ENCODE results near the gene CEND1.

Gene CEND1

GRCh38 chr11:796565-797295, 6.8 kb upstream of the CEND1 start:
- Histone ChIP-seq H3K4me1 (ENCODE audit: control insufficient read depth in 1 of 2, insufficient read depth in 1 of 2, low read depth in 1 of 2, low read length in 1 of 2) (peaks cover 26 to 35% of the 10 kb centered on the region in 2 experiments), H3K36me3 (peaks cover 3% of the 10 kb centered on the region), H3K4me3 (ENCODE audit: low read depth in 1 of 2, low read length in 1 of 2) (peak overlapping the region; percentile 61 to 90), H3K27me3 (no peaks in the 10 kb centered on the region), H3K9me3 (no peaks in the 10 kb centered on the region), H3K27ac (peak overlapping the region; percentile 82)
- TF ChIP-seq, protein P1, sequence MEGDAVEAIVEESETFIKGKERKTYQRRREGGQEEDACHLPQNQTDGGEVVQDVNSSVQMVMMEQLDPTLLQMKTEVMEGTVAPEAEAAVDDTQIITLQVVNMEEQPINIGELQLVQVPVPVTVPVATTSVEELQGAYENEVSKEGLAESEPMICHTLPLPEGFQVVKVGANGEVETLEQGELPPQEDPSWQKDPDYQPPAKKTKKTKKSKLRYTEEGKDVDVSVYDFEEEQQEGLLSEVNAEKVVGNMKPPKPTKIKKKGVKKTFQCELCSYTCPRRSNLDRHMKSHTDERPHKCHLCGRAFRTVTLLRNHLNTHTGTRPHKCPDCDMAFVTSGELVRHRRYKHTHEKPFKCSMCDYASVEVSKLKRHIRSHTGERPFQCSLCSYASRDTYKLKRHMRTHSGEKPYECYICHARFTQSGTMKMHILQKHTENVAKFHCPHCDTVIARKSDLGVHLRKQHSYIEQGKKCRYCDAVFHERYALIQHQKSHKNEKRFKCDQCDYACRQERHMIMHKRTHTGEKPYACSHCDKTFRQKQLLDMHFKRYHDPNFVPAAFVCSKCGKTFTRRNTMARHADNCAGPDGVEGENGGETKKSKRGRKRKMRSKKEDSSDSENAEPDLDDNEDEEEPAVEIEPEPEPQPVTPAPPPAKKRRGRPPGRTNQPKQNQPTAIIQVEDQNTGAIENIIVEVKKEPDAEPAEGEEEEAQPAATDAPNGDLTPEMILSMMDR (IDR thresholded peaks at IDR 0.05), result no peak

GRCh38 chr11:795634-796564, 6.0 kb upstream of the CEND1 start:
- TF ChIP-seq, protein P1 (IDR thresholded peaks at IDR 0.05), result peak; percentile 34
- peaks cover 7% of the 10 kb centered on the region for H3K36me3 ChIP-seq
- H3K9me3 ChIP-seq, result no peaks in the 10 kb centered on the region
- H3K27ac ChIP-seq, result peak overlapping the region; percentile 82
- peaks cover 4% of the 10 kb centered on the region for H3K27me3 ChIP-seq
- H3K4me1 ChIP-seq (ENCODE audit: control insufficient read depth in 1 of 2, insufficient read depth in 1 of 2, low read depth in 1 of 2, low read length in 1 of 2), result peaks cover 26 to 35% of the 10 kb centered on the region in 2 experiments
- H3K4me3 ChIP-seq (ENCODE audit: low read depth in 1 of 2, low read length in 1 of 2), result peak overlapping the region; percentile 58 to 90

- H3K27ac ChIP-seq, result no peak overlapping the region
- H3K4me1 ChIP-seq (ENCODE audit: control insufficient read depth in 1 of 2, insufficient read depth in 1 of 2, low read depth in 1 of 2, low read length in 1 of 2), result peaks cover 26 to 35% of the 10 kb centered on the region in 2 experiments
- H3K4me3 ChIP-seq (ENCODE audit: low read depth in 1 of 2, low read length in 1 of 2), result peak overlapping the region in 1 of 2 experiments; percentile 90
- TF ChIP-seq, protein P1 (IDR thresholded peaks at IDR 0.05), result no peak
- peaks cover 13% of the 10 kb centered on the region for H3K27me3 ChIP-seq
- H3K9me3 ChIP-seq, result no peaks in the 10 kb centered on the region
- H3K36me3 ChIP-seq, result peaks cover 7% of the 10 kb centered on the region
These were observed 5.1 kb upstream of the CEND1 start for GRCh38 chr11:794766-795633.

GRCh38 chr11:794013-794765, 4.3 kb upstream of the CEND1 start:
- TF ChIP-seq, protein P1 (IDR thresholded peaks at IDR 0.05), result no peak
- no peak overlapping the region for H3K27ac ChIP-seq
- no peak overlapping the region for H3K4me3 ChIP-seq (ENCODE audit: low read depth in 1 of 2, low read length in 1 of 2)
- no peaks in the 10 kb centered on the region for H3K9me3 ChIP-seq
- H3K27me3 ChIP-seq, result peaks cover 21% of the 10 kb centered on the region
- H3K36me3 ChIP-seq, result peaks cover 7% of the 10 kb centered on the region
- peaks cover 26 to 37% of the 10 kb centered on the region in 2 experiments for H3K4me1 ChIP-seq (ENCODE audit: control insufficient read depth in 1 of 2, insufficient read depth in 1 of 2, low read depth in 1 of 2, low read length in 1 of 2)

All from neutrophil (primary cell).